NCI-H748 (cell line): ENCODE measurements around the gene TKTL2.
A peak's percentile ranks its signal among the peaks of the same experiment; 100 is the strongest.

Source experiments
- DNase-seq: peaks from one replicate; lab custom pipeline; 2025; ENCODE audit not compliant: unreplicated experiment; lab: John Stamatoyannopoulos, UW

Gene TKTL2

GRCh38 chr4:163473576-163473975, at the start of gene TKTL2:
TSS of gene TKTL2 (minus strand) at chr4:163473754. CDS start at chr4:163473734, 20 bp downstream.
- peak; percentile 60 for DNase-seq

DNA sequence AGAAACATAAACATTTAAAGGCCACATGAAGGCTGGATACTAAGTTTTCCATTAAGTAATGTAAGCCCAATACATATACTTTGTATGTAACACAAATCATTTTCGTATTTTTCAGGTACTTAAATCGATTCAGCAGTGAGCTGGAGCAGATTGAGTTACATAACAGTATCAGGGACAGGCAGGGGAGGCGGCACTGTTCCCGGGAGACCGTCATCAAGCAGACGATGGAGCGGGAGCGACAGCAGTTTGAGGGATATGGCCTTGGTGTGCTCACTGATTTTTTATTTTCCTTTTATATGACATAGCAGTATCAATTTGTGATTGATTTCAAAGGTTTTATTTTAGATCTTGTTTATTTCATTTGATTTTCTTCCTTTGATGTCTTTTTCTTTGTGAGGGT, 41.6 kb upstream of the TKTL2 start:
- DNase-seq, result no peak

GRCh38 chr4:163505374-163505773, 31.8 kb upstream of the TKTL2 start:
- DNase-seq, result no peak

DNA sequence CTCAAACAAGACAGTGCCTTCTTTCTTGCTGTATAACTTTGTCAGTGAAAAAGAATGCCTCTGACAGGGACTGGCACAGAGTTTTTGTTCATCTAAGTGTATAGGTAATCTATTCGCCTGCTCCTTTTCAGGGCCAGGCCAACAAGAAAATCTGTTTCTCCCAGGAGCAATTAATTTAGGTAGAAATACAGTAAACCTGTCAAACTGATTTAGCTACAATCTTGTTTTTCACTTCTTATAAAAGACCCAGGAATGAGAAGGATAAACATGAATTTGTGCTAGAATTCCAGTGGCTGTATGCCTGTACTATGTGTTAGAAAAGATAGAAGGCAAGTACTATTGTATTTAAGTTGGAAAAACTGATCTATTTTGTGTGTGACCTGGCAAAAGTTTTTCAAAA, 27.0 kb upstream of the TKTL2 start:
- no peak for DNase-seq

- DNase-seq, result no peak
Observed at GRCh38 chr4:163495900-163496299, 22.3 kb upstream of the TKTL2 start.

DNA sequence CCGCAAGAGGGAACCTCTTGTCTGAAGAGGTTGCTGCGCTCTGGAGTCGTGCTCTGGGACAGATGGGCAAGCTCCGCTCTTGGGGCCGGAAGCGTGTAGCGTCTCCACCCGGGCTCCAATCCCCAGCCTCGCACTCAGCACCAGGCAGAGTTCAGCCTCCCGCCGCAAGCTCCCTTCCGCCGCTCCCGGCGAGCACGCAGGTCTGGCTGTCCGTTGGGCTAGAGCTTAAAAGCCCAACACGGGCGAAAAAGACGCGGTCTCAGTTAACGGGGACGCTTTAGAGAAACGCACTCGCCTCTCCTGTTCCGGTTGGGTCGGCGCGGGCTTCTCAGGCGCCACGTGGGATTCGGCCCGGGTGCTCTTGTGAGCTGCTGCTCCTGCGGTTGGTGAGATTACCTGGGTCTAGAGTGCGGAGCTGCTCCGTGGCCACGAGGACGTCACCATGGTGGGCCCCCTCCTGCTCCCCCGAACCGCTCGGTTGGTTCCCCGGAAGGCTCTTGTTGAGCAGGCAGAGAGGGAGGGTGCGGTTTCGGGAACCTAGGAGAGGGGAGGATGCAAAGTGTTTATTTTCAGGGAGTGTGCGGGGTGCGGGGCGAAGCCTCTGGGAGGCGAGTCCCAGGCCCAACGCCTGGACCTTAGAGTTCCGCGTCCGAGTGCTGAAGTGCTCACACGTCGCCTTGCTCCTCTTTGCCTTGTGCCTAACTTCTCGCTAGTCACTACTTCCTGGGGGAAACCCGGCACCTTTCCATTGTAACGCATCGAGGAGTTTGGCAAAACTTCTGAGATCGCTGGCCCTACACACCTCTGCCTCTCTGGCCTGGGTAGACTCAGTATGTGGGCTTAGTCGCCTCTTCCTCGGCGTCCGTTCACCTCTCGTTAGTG, 21.0 kb upstream of the TKTL2 start, which contains the start of gene TMA16:
Gene TMA16 (plus strand): TSS at position 331 of the 882 bp plus-strand sequence. CDS start 112 bp downstream, at position 443.
- peak; percentile 92 for DNase-seq

DNA sequence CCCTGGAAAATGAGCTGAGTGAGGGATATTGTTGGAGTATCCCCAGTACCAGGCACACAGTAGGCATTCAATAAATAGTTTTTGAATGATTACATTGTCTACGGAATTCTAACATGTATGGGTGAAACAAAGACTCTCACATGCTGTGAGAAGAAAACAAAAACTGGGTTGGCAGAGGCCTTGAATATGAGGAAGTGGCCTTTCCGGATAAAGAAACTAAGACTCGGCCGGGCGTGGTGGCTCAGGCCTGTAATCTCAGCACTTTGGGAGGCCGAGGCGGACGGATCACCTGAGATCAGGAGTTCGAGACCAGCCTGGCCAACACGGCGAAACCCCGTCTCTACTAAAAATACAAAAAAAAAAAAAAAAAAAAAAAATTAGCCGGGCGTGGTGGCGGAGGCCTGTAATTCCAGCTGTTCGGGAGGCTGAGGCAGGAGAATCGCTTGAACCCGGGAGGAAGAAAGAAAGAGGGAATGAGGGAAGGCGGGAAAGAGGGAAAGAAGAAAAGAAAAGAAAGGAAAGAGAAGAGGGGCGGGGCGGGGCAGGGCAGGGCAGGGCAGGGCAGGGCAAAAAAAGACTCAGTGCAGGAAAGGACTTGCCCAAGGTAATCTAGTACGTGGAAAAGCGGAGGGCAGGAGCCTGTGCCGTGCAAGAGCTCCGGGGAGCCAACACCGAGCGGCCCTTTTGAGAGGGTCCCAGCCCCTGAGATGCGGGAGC, 20.2 kb upstream of the TKTL2 start:
- no peak for DNase-seq

- no peak for DNase-seq
Observed at GRCh38 chr4:163492951-163493504, 19.5 kb upstream of the TKTL2 start.

GRCh38 chr4:163489929-163490328, 16.4 kb upstream of the TKTL2 start:
- DNase-seq, result no peak

- DNase-seq, result no peak
Observed at GRCh38 chr4:163486321-163486720, 12.8 kb upstream of the TKTL2 start.

DNA sequence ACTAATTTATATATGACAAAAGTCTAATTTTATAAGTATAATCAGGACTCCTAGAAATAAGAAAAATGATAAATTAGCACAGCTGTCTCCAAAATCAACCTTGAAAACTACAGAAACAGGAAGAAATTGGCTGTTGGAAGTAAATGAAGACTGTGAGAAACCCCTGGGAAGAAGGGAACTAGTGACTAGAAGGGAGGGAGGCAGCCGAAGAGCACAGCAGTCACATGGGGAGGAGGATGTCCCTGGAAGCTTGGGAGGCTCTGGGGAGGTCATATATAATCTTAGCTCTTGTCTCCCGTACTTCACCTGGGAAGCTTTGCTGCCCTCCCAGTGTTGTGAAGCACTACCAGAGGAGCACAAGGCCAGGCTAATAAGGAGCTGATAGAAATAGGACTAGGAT, 12.0 kb upstream of the TKTL2 start:
- DNase-seq, result no peak

- DNase-seq, result peak; percentile 25
Observed at GRCh38 chr4:163484906-163485305, 11.4 kb upstream of the TKTL2 start.

DNA sequence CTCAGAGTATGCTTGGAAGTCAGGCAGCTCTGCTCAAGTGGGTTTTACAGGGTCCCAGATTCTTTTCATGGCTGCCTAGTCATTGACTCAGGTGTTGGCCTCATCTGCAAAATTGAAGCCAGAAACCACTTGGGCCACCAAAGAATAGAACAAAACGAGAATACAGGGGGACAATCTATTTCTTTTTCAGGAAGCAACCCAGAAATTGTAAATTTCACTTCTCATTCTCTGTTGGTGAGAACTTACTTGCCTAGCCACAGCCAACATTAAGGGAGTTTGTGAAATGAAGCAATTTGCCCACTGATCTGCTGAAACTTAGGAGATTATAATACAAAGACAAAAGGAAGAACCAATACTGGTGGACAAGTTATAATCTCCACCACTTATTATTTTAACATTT, 8.6 kb upstream of the TKTL2 start:
- DNase-seq, result no peak

GRCh38 chr4:163476761-163477438, 3.3 kb upstream of the TKTL2 start:
- no peak for DNase-seq

GRCh38 chr4:163474027-163474426, 473 bp upstream of the TKTL2 start:
- DNase-seq, result no peak

GRCh38 chr4:163473130-163473529, 424 bp downstream of the TKTL2 start:
- no peak for DNase-seq

DNA sequence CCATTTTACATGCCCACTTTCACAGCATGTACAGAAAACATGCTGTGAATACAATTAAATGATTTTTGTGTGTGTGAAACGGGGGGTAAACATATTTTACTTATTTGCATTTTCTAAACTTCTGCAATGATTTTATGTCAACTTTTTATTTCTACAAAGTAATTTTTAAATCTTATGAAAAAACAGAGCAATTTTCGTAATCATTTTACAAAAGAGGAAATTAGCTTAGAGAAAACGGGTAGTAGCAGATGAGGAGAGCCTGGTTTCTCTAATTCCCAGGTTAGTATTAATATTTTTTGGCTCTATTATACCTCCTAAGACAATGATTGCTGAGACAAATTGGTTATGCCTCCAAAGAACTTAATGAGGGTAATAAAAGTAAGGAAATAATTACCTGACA, 3.2 kb downstream of the TKTL2 start:
- DNase-seq, result no peak

DNA sequence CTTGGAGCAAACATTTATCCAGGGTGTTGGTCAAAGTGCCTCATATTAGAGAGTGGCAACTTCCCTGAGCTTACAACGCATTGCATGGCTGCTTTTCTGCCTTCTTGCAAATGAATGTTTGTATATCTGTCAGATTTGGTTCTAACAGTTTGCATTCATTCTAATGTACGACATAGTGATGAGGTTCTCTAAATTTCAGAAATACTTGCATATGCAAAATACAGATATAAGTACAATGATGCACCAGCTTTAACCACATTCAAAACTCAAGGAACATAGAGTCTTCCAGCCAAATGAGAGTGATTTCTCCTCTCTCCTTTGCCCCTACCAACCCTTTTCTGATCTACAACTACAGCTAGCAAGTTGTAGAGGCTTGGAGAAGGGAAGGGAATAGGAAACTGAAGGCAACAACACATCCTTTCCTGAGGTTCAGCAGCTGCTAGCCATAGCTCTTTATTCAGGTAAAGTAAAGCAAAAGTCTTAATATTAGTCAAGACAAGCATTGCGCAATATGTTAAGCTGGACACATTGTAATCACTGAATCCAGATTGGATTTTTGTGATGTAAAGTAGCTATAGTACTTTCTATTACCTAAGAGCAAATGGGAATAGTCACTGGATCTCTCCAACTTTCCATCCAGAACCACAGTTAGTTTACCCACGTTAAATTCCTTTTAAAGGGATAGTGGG, 6.3 kb downstream of the TKTL2 start:
- DNase-seq, result no peak

DNA sequence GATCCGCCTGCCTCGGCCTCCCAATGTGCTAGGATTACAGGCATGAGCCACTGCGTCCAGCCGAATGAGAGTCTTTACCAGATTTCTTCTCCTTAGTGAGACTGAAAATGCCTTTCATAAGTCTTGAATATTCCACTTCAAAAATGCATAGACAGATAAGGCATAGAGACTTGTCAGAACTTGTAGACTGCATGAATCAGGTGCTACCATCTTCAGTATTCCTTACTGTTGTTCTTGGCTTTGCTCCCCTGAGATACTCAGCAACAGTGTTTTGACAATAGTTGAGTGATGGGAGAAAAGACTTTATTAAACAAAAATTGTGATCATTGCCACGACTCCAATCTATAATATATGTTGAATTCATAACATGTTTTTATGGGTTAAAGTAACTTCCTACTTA, 11.0 kb downstream of the TKTL2 start:
- no peak for DNase-seq

- no peak for DNase-seq
Observed at GRCh38 chr4:163448540-163449203, 24.9 kb downstream of the TKTL2 start.
